Heart left ventricle (tissue), 13 donors: Measurements from ENCODE around the gene ANGPTL7.

Source experiments
- POLR2A ChIP-seq, 2 donors: fragments of 450-650 bp; IDR thresholded peaks; one replicate each; pipeline ENCODE4 v1.6.1; 2017; ENCODE audit warnings: antibody characterized with exemption in 2 of 2, mild to moderate bottlenecking in 2 of 2, moderate library complexity in 2 of 2
- TF ChIP-seq, protein P1 (sequence below), 12 donors: fragments of 200-600 bp; sonication (generic) in 4 of 12; IDR thresholded peaks; one replicate each; pipeline versions ENCODE4 v1.5.0 to v1.8.0; 2018 to 2022; ENCODE audit warnings: antibody characterized with exemption in 12 of 12, mild to moderate bottlenecking in 5 of 12
- donor health status: ischemic (EF 13 %, LVEDD 7.1; RV severe dilation, severe dysfunction).
- donor health status: DM: no; HTN: yes; CAD: no.
- donor health status: DM: no; HTN: no; CAD: no.
- donor health status: ischemic (EF 25% LVEDD 6.9; RV normal size, moderate dysfunction).
- donor health status: ischemic (EF 25% LVEDD 5.7; RV mildly dilated, moderate dysfunction).
- donor health status: ischemic (EF 35%, LVEDD 5.7; RV mildly dilated, moderate dysfunction).
- donor health status: nonischemic (EF 11% LVEDD 7.7; RV severe dilation, severe dysfunction).
- donor health status: DM: yes; HTN: yes; CAD: no.
- donor health status: PGD.
- donor health status: ischemic (EF 29% LVEDD 5.4; RV normal size, mild dysfunction).
- donor health status: nonischemic (EF 23%, LVEDD 6.1; RV moderate dilation, normal function).

GRCh38 chr1:11144570-11145256, 44.4 kb upstream of the ANGPTL7 start:
- TF ChIP-seq, protein P1, sequence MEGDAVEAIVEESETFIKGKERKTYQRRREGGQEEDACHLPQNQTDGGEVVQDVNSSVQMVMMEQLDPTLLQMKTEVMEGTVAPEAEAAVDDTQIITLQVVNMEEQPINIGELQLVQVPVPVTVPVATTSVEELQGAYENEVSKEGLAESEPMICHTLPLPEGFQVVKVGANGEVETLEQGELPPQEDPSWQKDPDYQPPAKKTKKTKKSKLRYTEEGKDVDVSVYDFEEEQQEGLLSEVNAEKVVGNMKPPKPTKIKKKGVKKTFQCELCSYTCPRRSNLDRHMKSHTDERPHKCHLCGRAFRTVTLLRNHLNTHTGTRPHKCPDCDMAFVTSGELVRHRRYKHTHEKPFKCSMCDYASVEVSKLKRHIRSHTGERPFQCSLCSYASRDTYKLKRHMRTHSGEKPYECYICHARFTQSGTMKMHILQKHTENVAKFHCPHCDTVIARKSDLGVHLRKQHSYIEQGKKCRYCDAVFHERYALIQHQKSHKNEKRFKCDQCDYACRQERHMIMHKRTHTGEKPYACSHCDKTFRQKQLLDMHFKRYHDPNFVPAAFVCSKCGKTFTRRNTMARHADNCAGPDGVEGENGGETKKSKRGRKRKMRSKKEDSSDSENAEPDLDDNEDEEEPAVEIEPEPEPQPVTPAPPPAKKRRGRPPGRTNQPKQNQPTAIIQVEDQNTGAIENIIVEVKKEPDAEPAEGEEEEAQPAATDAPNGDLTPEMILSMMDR (IDR thresholded peaks at IDR 0.05) = no peak
- TF ChIP-seq POLR2A (IDR thresholded peaks at IDR 0.05) = no peak
